Upper lobe of left lung (tissue), 6 donors: ENCODE data around the gene CPO. TPM values are rescaled to one million over a fixed set of nuclear protein-coding genes. Genes with fewer than 3 reads are reported as not detected.

Experiments
- ATAC-seq, 2 donors: fragments of 200-7000 bp; cut with Tn5 transposase; one replicate each; pipeline ENCODE4 v1.9.1; 2022; ENCODE audit warnings: mild to moderate bottlenecking in 2 of 2, moderate library complexity in 2 of 2; ENCODE audit not compliant: low FRiP score in 2 of 2
- DNase-seq, 2 donors: peaks; one replicate each; pipeline ENCODE4 v3.0.0-alpha.2; 2019 to 2020
- H3K27ac ChIP-seq, 4 donors: fragments of 200-600 bp; sonication (generic); one replicate each; pipeline ENCODE4 v1.5.1; 2016 to 2019
- H3K27me3 ChIP-seq, 4 donors: fragments of 200-600 bp; sonication (generic); one replicate each; pipeline ENCODE4 v1.5.1; 2017 to 2019
- H3K36me3 ChIP-seq, 4 donors: fragments of 200-600 bp; sonication (generic); one replicate each; pipeline ENCODE4 v1.5.1; 2016 to 2019
- H3K4me1 ChIP-seq, 4 donors: fragments of 200-600 bp; sonication (generic); one replicate each; pipeline ENCODE4 v1.5.1; 2018 to 2019
- H3K4me3 ChIP-seq, 4 donors: fragments of 200-600 bp; sonication (generic); one replicate each; pipeline ENCODE4 v1.5.1; 2017 to 2019; ENCODE audit warnings: mild to moderate bottlenecking in 2 of 4, moderate library complexity in 1 of 4
- H3K9me3 ChIP-seq, 4 donors: fragments of 200-600 bp; sonication (generic); one replicate each; pipeline ENCODE4 v1.5.1; 2018 to 2019
- EP300 ChIP-seq, 4 donors: sonication (generic); formaldehyde crosslinking; IDR thresholded peaks; one replicate each; pipeline ENCODE4 v1.5.1; 2017; ENCODE audit warnings: antibody characterized with exemption in 4 of 4, control low read depth in 2 of 4
- POLR2A ChIP-seq, 4 donors: fragments of 450-650 bp; IDR thresholded peaks; one replicate each; pipeline ENCODE4 v1.5.1; 2016 to 2017; ENCODE audit warnings: antibody characterized with exemption in 4 of 4, mild to moderate bottlenecking in 2 of 4
- POLR2AphosphoS5 ChIP-seq, 2 donors: sonication (generic); formaldehyde crosslinking; IDR thresholded peaks; one replicate each; pipeline ENCODE4 v1.5.1; 2017; ENCODE audit warnings: antibody characterized with exemption in 2 of 2
- WGBS, 2 donors: methylation state at CpG; one replicate each; pipeline ENCODE4 v1.1.5; 2017 to 2018; 5-methylcytosine and 5-hydroxymethylcytosine counted together
- total RNA-seq, 6 donors: library from RNA; depleted of rRNA in 4 of 6; stranded (reverse); fragments of >200 nt in 4 of 6; gene quantifications; one replicate each; pipeline versions ENCODE4 v1.1.0 to v1.2.1, GENCODE V29; 2016 to 2021
- TF ChIP-seq, protein P1 (sequence below), 6 experiments: fragments of 450-650 bp in 4 of 6; fragments of 200-600 bp in 2 of 6; sonication (generic) in 2 of 6; IDR thresholded peaks; one replicate each; pipeline ENCODE4 v1.5.1; 2016 to 2019; ENCODE audit warnings: antibody characterized with exemption in 6 of 6
- donor health status: DM: no; HTN: no; CAD: no; lungs with moderate emphysema.
- donor health status: DM: no; HTN: yes; CAD: no; lungs with severe emphysema.

CPO gene
- total RNA-seq, 6 donors from 2014 or later: not detected

- no peaks in the 10 kb centered on the region for H3K9me3 ChIP-seq
- H3K36me3 ChIP-seq: no peaks in the 10 kb centered on the region
- WGBS, 2 donors: 71 to 75% methylated on average over 2 of the region's 2 CpGs
- H3K4me1 ChIP-seq: peaks cover 0 to 20% (median 17%) of the 10 kb centered on the region in 4 donors
- ATAC-seq (no peak), DNase-seq (no peak)
- TF ChIP-seq POLR2A (IDR thresholded peaks at IDR 0.05) (no peak), EP300 (IDR thresholded peaks at IDR 0.05) (no peak), POLR2AphosphoS5 (IDR thresholded peaks at IDR 0.05) (no peak)
- TF ChIP-seq, protein P1, sequence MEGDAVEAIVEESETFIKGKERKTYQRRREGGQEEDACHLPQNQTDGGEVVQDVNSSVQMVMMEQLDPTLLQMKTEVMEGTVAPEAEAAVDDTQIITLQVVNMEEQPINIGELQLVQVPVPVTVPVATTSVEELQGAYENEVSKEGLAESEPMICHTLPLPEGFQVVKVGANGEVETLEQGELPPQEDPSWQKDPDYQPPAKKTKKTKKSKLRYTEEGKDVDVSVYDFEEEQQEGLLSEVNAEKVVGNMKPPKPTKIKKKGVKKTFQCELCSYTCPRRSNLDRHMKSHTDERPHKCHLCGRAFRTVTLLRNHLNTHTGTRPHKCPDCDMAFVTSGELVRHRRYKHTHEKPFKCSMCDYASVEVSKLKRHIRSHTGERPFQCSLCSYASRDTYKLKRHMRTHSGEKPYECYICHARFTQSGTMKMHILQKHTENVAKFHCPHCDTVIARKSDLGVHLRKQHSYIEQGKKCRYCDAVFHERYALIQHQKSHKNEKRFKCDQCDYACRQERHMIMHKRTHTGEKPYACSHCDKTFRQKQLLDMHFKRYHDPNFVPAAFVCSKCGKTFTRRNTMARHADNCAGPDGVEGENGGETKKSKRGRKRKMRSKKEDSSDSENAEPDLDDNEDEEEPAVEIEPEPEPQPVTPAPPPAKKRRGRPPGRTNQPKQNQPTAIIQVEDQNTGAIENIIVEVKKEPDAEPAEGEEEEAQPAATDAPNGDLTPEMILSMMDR (IDR thresholded peaks at IDR 0.05): no peak
- H3K27ac ChIP-seq: no peak overlapping the region
- H3K27me3 ChIP-seq: no peaks in the 10 kb centered on the region
- H3K4me3 ChIP-seq: no peak overlapping the region
Observed at GRCh38 chr2:206979922-206980321, 40.6 kb downstream of the CPO start.

- Histone ChIP-seq H3K4me3 (no peak overlapping the region), H3K27ac (no peak overlapping the region), H3K9me3 (no peaks in the 10 kb centered on the region), H3K4me1 (peaks cover 0 to 20% (median 17%) of the 10 kb centered on the region in 4 donors), H3K27me3 (no peaks in the 10 kb centered on the region), H3K36me3 (no peaks in the 10 kb centered on the region)
- DNase-seq: no peak
- TF ChIP-seq, protein P1 (IDR thresholded peaks at IDR 0.05): no peak
- TF ChIP-seq POLR2A (IDR thresholded peaks at IDR 0.05) (no peak), EP300 (IDR thresholded peaks at IDR 0.05) (no peak), POLR2AphosphoS5 (IDR thresholded peaks at IDR 0.05) (no peak)
- ATAC-seq: no peak
Observed at GRCh38 chr2:206980413-206980812, 41.1 kb downstream of the CPO start.

GRCh38 chr2:206981086-206981674 is 41.9 kb downstream of the CPO start:
- ATAC-seq: no peak

GRCh38 chr2:206981739-206982340 is 42.5 kb downstream of the CPO start:
- no peaks in the 10 kb centered on the region for H3K9me3 ChIP-seq
- WGBS, 2 donors: 36 to 41% methylated on average over 8 of the region's 8 CpGs
- peak overlapping the region in 1 of 4 donors; percentile 38 for H3K27ac ChIP-seq
- ATAC-seq (peak in 1 of 2 donors; percentile 73), DNase-seq (peak in 1 of 2 donors; percentile 65)
- no peaks in the 10 kb centered on the region for H3K36me3 ChIP-seq
- peaks cover 0 to 20% (median 17%) of the 10 kb centered on the region in 4 donors for H3K4me1 ChIP-seq
- H3K27me3 ChIP-seq: no peaks in the 10 kb centered on the region
- H3K4me3 ChIP-seq: no peak overlapping the region
- TF ChIP-seq, protein P1 (IDR thresholded peaks at IDR 0.05): peak; percentile 62 to 81 (median 74)
- TF ChIP-seq POLR2A (IDR thresholded peaks at IDR 0.05): no peak

More at GRCh38 chr2:206981086-206981674, 41.9 kb downstream of the CPO start:
- Histone ChIP-seq H3K27ac (no peak overlapping the region), H3K27me3 (no peaks in the 10 kb centered on the region), H3K4me3 (no peak overlapping the region), H3K36me3 (no peaks in the 10 kb centered on the region), H3K9me3 (no peaks in the 10 kb centered on the region), H3K4me1 (peaks cover 0 to 20% (median 17%) of the 10 kb centered on the region in 4 donors)
- WGBS, 2 donors: 79 to 86% methylated on average over 11 to 12 of the region's 12 CpGs
- no peak for DNase-seq
- TF ChIP-seq POLR2AphosphoS5 (IDR thresholded peaks at IDR 0.05) (no peak), EP300 (IDR thresholded peaks at IDR 0.05) (no peak), POLR2A (IDR thresholded peaks at IDR 0.05) (no peak)
- TF ChIP-seq, protein P1 (IDR thresholded peaks at IDR 0.05): no peak
